Measurements from ENCODE around the gene SLC15A1.

The SLC15A1 gene

GRCh38 chr13:98752467-98753290 is at the start of gene SLC15A1:
Gene SLC15A1, minus strand, starts transcription at chr13:98752672. Its CDS starts 74 bp downstream, at chr13:98752598.
- DNase-seq: no peak

GRCh38 chr13:98801626-98802418 is 49.4 kb upstream of the SLC15A1 start:
- no peak for DNase-seq

- no peak for DNase-seq
Measured at GRCh38 chr13:98800078-98800477, 47.6 kb upstream of the SLC15A1 start.

DNA sequence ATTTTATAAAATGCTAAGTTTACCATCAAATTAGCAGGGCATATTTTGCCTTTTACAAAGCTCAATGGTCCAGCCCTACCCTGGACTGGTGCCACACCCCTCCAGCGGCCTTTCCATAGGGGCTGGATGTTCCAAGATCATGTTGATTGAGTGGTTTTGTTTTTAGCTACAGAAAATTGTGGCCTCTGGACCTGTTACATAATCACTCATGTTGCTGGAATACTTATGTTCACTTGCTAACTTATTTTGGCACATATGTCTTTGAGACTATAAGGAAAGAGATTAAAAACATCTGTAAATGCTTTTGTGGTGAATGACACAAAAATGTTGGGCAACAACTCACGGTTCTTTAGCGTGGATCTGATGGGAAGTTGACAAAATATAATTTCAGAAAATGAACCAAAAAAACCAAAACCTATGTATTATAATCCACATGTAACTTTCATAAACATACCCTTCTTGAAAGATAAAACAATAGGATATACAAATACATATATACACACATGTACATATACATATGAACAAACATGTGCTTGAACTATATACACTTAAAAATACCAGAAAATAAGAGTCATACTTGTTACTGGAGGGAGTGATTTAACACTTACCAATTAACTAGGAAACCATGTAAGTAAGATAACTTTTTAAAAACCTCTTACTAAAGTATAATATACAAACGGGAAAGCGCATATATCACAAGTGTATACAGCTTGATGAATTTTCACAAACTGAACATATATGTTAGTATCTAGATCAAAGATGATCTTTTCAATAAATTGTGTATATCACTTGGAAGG is 46.6 kb upstream of the SLC15A1 start:
- DNase-seq: no peak

- DNase-seq: no peak
Measured at GRCh38 chr13:98797456-98797855, 45.0 kb upstream of the SLC15A1 start.

DNA sequence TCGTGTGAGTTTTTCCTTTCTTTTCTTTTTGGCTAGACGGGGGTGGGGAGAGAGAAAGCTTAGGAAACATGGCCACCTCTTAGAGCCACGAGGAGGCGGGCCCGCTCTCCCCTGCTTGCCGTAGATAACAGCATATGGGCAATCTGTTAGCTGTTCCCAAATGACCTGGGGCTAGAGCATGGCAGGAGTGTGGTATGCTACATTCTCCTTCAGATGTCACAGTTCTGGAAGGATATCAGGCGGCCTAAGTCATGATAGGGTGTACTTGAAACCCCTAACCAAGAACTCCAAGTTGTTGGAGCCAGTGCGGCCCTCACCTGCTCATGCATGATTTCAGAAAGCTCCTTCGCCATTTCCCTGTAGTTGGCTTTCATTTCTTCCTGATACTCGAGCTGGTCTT is 44.3 kb upstream of the SLC15A1 start:
- DNase-seq: no peak

GRCh38 chr13:98796191-98796590 is 43.7 kb upstream of the SLC15A1 start:
- no peak for DNase-seq

GRCh38 chr13:98795220-98795619 is 42.7 kb upstream of the SLC15A1 start:
- DNase-seq: no peak

GRCh38 chr13:98794498-98794897 is 42.0 kb upstream of the SLC15A1 start:
- no peak for DNase-seq

DNA sequence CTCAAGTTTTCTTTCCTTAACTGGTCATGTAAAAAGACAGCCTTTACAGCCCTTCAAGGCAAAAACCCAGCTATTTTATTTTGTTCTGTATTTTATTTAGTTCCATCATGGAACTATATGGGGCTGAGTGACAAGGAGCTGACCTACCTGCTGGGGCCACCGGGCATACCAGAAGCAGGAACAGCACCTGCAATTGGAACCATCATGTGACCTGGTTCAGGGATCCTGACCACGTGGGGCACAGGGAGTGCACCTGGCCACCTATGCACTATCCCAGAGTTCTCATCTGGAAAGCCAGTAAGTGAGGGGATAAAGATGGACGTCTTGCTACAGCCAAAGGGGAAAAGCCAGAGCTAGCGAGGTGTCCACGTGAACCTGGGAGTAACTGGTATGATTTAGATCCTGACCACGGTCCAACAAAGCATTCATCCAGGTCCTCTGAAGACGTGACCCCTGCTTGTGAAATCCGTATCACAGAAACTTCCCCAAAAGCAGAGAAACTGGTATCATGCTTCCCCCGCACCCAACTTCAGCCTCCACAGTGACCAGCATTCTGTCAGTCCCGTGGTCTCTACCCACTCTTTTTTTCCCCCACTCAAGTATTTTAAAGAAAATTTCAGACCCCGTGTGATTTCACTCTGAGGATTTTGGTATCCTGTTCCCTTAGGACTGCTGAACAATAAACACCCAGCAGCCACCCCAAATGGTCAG is 40.5 kb upstream of the SLC15A1 start:
- no peak for DNase-seq

DNA sequence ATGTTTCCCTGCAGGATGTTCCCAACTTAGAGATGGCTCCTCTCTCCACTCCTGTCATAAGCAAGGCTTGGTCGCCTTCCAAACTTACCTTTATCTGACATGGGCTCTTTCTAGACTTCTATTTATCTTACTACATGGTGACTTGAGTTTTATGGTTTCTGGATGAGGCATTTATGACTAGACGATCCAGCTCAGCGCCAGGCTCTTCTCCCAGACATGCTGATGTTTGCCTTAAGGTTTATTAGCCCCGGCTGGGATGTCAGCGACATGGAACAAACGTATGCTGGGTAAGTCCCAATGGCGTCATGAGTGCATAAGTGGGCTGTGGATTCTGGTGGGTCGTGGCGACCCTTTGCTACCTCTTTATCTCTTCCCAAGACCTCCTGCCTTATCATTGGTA is 39.8 kb upstream of the SLC15A1 start:
- no peak for DNase-seq

DNA sequence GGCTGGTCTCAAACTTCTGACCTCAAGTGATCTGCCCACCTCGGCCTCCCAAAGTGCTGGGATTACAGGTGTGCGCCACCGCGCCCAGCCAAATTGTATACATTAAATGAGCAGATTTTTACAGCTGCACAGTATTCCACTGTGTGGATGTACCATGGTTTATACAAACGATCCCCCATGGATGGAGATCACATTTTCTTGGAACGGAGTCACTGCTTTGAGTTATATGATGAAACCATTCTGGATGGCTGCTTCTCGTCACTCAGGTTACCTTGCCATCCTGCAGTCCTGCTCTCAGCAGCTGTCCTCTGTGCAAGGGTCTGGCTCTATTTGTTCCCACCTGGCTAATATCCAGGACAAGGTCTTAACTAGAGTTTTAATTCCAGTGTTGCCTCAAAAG is 39.1 kb upstream of the SLC15A1 start:
- no peak for DNase-seq

DNA sequence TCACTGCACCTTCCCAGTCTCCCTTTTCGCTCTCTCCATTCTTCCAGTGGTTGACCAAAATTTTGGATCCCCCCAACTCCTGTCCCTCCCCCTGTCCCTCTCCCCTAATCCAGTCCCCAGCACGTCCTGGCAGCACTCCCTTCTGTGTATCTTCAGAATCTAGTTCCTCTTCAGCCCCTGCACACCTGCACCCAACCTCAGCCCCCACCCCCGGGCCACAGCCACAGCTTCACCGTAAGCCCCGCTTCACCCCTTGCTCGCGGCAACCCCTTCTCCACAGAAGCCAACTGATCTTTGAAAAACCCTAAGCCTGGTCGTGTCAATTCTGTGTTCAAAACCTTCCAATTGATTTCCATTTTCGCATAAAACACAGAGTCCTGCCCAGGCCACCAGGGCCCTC is 35.5 kb upstream of the SLC15A1 start:
- DNase-seq: no peak

DNA sequence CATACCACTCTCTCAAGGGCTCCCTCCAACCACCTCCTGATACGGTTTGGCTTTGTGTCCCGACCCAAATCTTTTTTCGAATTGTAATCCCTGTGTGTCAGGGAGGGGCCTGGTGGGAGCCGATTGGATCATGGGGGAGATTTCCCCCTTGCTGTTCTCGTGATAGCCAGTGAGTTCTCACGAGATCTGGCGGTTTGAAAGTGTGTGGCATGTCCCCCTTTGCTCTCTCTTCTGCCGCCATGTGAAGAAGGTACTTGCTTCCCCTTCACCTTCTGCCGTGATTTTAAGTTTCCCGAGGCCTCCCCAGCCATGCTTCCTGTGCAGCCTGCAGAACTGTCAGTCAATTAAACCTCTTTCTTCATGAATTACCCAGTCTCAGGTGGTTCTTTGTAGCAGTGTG is 34.7 kb upstream of the SLC15A1 start:
- no peak for DNase-seq

DNA sequence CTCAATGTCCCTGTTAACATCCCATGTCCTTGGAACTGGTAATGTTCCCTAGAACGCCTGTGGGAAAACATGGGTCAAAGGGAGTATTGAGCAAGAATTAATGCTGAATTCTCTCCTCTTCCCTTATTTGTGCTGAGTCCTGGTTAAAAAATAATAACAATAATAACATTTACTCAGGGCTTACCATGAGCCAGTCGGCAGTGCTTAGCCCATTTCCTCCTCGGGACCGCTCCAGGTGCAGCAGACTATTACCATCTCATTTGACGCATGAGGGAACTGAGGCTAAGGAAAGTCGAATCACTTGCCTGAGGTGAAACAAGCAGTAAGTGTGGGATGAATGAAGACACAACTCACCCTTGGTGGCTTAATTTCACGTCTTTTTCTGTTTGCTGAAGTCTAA is 33.6 kb upstream of the SLC15A1 start:
- no peak for DNase-seq

- DNase-seq: no peak
Measured at GRCh38 chr13:98785405-98785804, 32.9 kb upstream of the SLC15A1 start.

DNA sequence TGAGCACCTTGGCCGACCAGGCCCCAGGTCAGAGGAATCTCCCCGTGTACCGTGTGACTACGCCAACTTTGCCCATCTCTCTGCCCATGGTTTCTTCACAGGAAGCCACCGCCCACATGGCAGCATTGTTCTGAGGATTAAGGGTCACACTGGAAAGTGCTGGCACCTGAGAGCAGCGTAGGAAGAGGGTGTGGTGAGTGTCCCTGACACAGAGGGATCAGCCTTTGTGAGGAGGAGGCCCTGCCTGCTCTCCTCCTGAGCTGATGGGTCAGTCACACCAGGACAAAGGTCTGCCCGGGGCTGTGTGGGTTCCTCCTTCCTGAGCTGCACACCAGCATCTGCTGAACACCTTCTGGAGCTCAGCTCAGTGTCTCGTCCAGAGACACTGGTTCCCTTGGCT is 32.2 kb upstream of the SLC15A1 start:
- DNase-seq: no peak

DNA sequence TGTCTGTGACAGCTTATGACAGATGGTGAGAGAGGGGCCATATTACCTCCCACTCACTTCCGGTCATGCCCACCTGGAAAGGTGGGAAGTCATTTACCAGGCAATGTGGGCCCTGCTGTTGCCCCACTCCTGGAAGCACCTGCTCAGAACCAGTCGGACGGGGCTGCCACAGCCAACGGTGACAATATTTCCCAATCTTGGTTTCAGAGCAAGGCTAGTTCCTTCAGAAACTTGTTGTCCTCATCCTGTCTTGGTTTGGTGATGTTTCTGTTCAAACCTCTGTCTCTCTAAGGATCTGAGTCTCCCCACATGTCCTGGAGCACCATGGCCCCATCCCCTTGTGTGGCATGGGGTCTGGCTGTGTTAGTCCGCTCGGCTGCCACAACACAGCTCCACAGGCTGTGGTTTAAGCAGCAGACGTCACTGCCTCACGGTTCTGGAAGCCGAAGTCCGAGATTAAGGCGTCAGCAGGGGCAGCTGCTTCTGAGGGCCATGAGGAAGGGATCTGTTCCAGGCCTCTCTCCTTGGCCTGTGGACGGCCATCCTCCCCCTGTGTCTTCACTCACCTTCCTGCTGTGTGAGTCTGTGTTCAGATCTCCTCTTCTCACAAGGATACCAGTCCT is 31.5 kb upstream of the SLC15A1 start:
- no peak for DNase-seq

GRCh38 chr13:98782654-98783053 is 30.2 kb upstream of the SLC15A1 start:
- DNase-seq: no peak

- DNase-seq: no peak
Measured at GRCh38 chr13:98781905-98782304, 29.4 kb upstream of the SLC15A1 start.

- no peak for DNase-seq
Measured at GRCh38 chr13:98781470-98781869, 29.0 kb upstream of the SLC15A1 start.

DNA sequence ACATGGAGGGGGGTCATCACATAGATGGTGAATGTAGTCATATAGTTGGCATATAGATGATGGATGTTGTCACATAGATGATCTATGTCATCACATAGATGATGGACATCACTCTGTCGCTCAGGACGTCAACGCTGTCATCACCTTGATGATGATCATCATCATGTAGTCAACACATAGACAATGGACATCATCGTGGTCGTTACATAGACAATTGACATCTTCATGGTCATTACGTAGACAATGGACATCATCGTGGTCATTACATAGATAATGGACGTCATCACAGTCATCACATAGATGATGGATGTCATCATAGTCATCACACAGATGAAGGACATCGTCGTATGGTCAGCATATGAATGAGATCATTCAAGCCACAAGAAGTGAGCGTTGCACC is 28.6 kb upstream of the SLC15A1 start:
- no peak for DNase-seq
